ENCODE data around the gene FRAS1. TPM values are rescaled to one million over a fixed set of nuclear protein-coding genes. Genes with fewer than 3 reads are reported as not detected.

The FRAS1 gene
- total RNA-seq, 5 donors from 2014 or later (not counting 1 experiment from before 2014, with no cell fraction given) = 0.23 to 0.39 (median 0.32) TPM; not detected in 2

DNA sequence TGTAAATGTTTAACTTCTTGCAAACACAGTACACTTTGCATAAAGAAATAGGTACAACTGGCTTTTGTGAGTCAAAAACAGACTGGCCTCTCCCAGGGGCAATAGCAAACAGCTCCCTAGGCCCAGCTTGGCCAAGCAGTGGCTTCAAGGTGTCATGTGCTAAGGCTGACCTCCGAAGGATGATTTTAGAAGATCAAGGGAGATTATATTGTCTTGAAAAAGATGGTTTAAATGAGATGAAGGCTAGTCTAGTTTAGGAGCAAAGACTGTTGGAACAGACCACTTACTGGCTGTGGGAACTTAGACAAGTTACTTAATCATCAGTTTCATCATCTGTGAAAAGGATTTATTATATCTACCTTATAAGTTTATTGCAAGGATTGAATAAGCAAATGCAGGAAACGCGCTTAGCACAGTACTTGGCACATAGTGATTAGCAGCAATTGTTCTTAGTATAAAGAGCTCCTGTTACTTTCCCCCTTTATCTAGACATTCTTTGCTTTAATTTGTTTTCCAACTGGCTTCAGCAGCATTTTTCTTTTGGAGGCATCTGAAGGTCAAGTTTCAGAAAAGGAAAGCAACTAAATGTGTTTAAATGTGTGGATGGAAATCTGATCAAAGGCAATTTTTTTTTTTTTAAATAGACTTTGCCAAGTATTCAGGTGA is 511.6 kb downstream of the FRAS1 start:
- Mint-ChIP-seq H3K27ac (no peak overlapping the region), H3K27me3 (peaks cover 0 to 15% of the 10 kb centered on the region in 2 donors), H3K9me3 (no peaks in the 10 kb centered on the region), H3K4me3 (no peak overlapping the region), H3K4me1 (no peaks in the 10 kb centered on the region), H3K36me3 (no peaks in the 10 kb centered on the region)
- no peak overlapping the region for H3K4me3 ChIP-seq (ENCODE audit: control insufficient read depth in 1 of 2, extremely low read depth in 1 of 2, low read length in 1 of 2)
- H3K36me3 ChIP-seq (ENCODE audit: control insufficient read depth in 2 of 2, extremely low read depth in 1 of 2, insufficient read depth in 1 of 2, low read length in 1 of 2) = no peaks in the 10 kb centered on the region
- ATAC-seq (replicated peaks in 1 of 4) (no peak), DNase-seq (no peak)
- no peak overlapping the region for H3K27ac ChIP-seq (ENCODE audit: low read length)
- POLR2A ChIA-PET = no interaction called here
- H3K27me3 ChIP-seq (replicated peaks in 1 of 2; ENCODE audit: control insufficient read depth in 2 of 2, extremely low read depth in 1 of 2, insufficient read depth in 2 of 2, low read length in 1 of 2) = no peaks in the 10 kb centered on the region
- H3K4me1 ChIP-seq (ENCODE audit: control insufficient read depth in 1 of 2, extremely low read depth in 1 of 2, insufficient read depth in 2 of 2, low read length in 2 of 2) = no peaks in the 10 kb centered on the region
- H3K9me3 ChIP-seq = no peaks in the 10 kb centered on the region
- CTCF ChIA-PET = interaction anchor here in 1 of 2 donors (0.7 kb wide), 1 partner anchor 356 kb away, joined by 3 read pairs; no protein-coding TSS in a partner anchor
- WGBS (ENCODE audit: insufficient coverage) = 100% methylated on average over 1 of the region's 3 CpGs

- WGBS (ENCODE audit: insufficient coverage) = 80% methylated on average over 2 of the region's 6 CpGs
- H3K4me1 ChIP-seq (ENCODE audit: control insufficient read depth in 1 of 2, extremely low read depth in 1 of 2, insufficient read depth in 2 of 2, low read length in 2 of 2) = no peaks in the 10 kb centered on the region
- ATAC-seq (replicated peaks in 1 of 4) (no peak), DNase-seq (no peak)
- H3K27ac ChIP-seq (ENCODE audit: low read length) = no peak overlapping the region
- Mint-ChIP-seq H3K4me1 (no peaks in the 10 kb centered on the region), H3K36me3 (no peaks in the 10 kb centered on the region), H3K27me3 (peaks cover 0 to 12% of the 10 kb centered on the region in 2 donors), H3K27ac (no peak overlapping the region), H3K9me3 (no peaks in the 10 kb centered on the region), H3K4me3 (no peak overlapping the region)
- H3K27me3 ChIP-seq (replicated peaks in 1 of 2; ENCODE audit: control insufficient read depth in 2 of 2, extremely low read depth in 1 of 2, insufficient read depth in 2 of 2, low read length in 1 of 2) = peaks cover 0 to 2% of the 10 kb centered on the region in 2 experiments
- ChIA-PET POLR2A (no interaction called here), CTCF (interaction anchor here in 1 of 2 donors (0.5 to 0.7 kb wide), 2 partner anchors 84 to 355 kb away, joined by 3 to 4 read pairs; no protein-coding TSS in a partner anchor)
- no peaks in the 10 kb centered on the region for H3K36me3 ChIP-seq (ENCODE audit: control insufficient read depth in 2 of 2, extremely low read depth in 1 of 2, insufficient read depth in 1 of 2, low read length in 1 of 2)
- no peaks in the 10 kb centered on the region for H3K9me3 ChIP-seq
- no peak overlapping the region for H3K4me3 ChIP-seq (ENCODE audit: control insufficient read depth in 1 of 2, extremely low read depth in 1 of 2, low read length in 1 of 2)
Measured at GRCh38 chr4:78569306-78569821, 512.2 kb downstream of the FRAS1 start.

DNA sequence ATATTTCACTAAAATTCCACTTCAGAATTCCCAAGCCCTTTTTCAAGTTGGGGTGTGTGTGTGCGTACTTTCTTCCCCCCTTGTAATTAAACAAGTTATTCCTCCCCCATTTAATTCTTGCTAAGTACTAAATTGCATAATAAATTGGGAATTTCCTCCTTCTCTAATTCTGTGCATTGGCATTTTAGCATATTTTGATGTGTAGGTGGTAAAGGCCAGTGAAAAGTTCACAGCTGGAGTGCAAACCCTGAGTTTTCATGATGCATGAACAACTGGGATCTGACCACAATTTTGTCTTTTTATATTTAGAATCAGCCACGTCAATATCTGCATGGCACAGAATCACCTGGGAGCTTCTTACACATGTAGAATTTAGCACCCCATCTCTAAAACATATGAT is 513.0 kb downstream of the FRAS1 start:
- CTCF ChIA-PET = no interaction called here
- H3K27me3 Mint-ChIP-seq = peaks cover 0 to 8% of the 10 kb centered on the region in 2 donors
- Histone ChIP-seq H3K9me3 (no peaks in the 10 kb centered on the region), H3K4me1 (ENCODE audit: control insufficient read depth in 1 of 2, extremely low read depth in 1 of 2, insufficient read depth in 2 of 2, low read length in 2 of 2) (no peaks in the 10 kb centered on the region), H3K36me3 (ENCODE audit: control insufficient read depth in 2 of 2, extremely low read depth in 1 of 2, insufficient read depth in 1 of 2, low read length in 1 of 2) (no peaks in the 10 kb centered on the region), H3K27me3 (replicated peaks in 1 of 2; ENCODE audit: control insufficient read depth in 2 of 2, extremely low read depth in 1 of 2, insufficient read depth in 2 of 2, low read length in 1 of 2) (peaks cover 0 to 2% of the 10 kb centered on the region in 2 experiments), H3K4me3 (ENCODE audit: control insufficient read depth in 1 of 2, extremely low read depth in 1 of 2, low read length in 1 of 2) (no peak overlapping the region), H3K27ac (ENCODE audit: low read length) (no peak overlapping the region)
- ATAC-seq (replicated peaks in 1 of 4) (no peak), DNase-seq (no peak)
- H3K9me3 Mint-ChIP-seq = no peaks in the 10 kb centered on the region
- no peaks in the 10 kb centered on the region for H3K4me1 Mint-ChIP-seq
- WGBS (ENCODE audit: insufficient coverage) = no CpG with 5 or more reads among the region's 2 CpGs
- no peak overlapping the region for H3K27ac Mint-ChIP-seq
- POLR2A ChIA-PET = no interaction called here
- H3K4me3 Mint-ChIP-seq = no peak overlapping the region
- no peaks in the 10 kb centered on the region for H3K36me3 Mint-ChIP-seq

DNA sequence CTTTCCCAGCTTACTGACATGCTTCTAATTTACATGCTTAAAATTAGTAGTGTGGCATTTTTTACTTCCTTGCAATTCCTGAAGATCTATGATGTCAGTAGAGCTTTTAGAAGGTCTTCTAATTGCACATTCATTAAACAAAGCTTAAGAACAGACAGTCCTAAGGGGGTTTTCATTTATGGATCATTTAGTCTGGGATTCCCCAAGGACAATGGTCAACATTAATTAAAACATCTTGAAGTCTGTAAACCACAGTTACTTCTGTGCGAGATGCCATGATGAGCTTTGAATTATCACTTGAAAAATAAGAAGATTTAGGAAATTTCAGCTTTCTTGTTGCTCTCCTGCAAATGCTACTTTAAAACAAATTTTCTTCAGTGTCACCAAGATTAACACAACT is 514.7 kb downstream of the FRAS1 start:
- peaks cover 0 to 3% of the 10 kb centered on the region in 2 donors for H3K27me3 Mint-ChIP-seq
- no CpG with 5 or more reads among the region's 1 CpG for WGBS (ENCODE audit: insufficient coverage)
- no peak overlapping the region for H3K27ac ChIP-seq (ENCODE audit: low read length)
- H3K36me3 Mint-ChIP-seq = no peaks in the 10 kb centered on the region
- H3K9me3 Mint-ChIP-seq = no peaks in the 10 kb centered on the region
- ATAC-seq (replicated peaks in 1 of 4) = no peak
- POLR2A ChIA-PET = no interaction called here
- H3K4me1 ChIP-seq (ENCODE audit: control insufficient read depth in 1 of 2, extremely low read depth in 1 of 2, insufficient read depth in 2 of 2, low read length in 2 of 2) = no peaks in the 10 kb centered on the region
- H3K27me3 ChIP-seq (replicated peaks in 1 of 2; ENCODE audit: control insufficient read depth in 2 of 2, extremely low read depth in 1 of 2, insufficient read depth in 2 of 2, low read length in 1 of 2) = peaks cover 0 to 2% of the 10 kb centered on the region in 2 experiments
- no peak overlapping the region for H3K27ac Mint-ChIP-seq
- H3K9me3 ChIP-seq = no peaks in the 10 kb centered on the region
- H3K36me3 ChIP-seq (ENCODE audit: control insufficient read depth in 2 of 2, extremely low read depth in 1 of 2, insufficient read depth in 1 of 2, low read length in 1 of 2) = no peaks in the 10 kb centered on the region
- H3K4me1 Mint-ChIP-seq = no peaks in the 10 kb centered on the region
- H3K4me3 Mint-ChIP-seq = no peak overlapping the region
- CTCF ChIA-PET = no interaction called here
- DNase-seq = no peak
- no peak overlapping the region for H3K4me3 ChIP-seq (ENCODE audit: control insufficient read depth in 1 of 2, extremely low read depth in 1 of 2, low read length in 1 of 2)

DNA sequence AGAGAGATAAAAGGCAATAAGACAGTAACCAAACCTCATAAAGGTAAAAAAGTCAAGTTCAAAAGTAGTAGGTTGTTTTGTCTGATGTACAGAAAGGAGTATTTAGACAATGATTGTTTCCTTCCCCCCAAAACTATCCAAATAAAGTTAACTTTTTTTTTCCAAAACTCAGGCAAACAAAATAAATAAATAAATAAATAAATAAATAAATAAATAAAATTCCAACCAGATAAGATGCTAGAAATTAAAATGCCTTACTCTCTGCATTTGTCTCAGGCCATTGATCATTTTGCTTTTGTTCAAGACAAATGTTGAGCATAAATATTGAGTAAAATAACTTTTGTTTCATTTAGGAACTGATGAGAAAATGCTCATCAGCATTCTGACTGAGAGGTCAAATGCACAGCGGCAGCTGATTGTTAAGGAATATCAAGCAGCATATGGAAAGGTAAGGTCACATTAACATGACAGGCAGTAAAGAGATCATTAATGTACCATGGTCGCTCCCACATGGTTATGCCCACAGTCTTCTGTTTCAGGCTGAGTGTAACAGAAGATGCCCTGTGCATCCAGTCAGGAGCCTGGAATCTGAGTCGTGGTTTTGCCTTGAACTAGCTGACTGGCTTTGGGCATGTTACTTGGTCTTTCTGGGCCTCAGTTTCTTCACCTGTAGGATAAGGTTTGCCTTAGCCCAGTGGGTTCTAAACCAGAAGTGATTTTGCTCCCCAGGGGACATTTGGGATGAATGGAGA is 521.7 kb downstream of the FRAS1 start:
- Histone ChIP-seq H3K27me3 (replicated peaks in 1 of 2; ENCODE audit: control insufficient read depth in 2 of 2, extremely low read depth in 1 of 2, insufficient read depth in 2 of 2, low read length in 1 of 2) (peaks cover 0 to 2% of the 10 kb centered on the region in 2 experiments), H3K27ac (ENCODE audit: low read length) (no peak overlapping the region), H3K4me3 (ENCODE audit: control insufficient read depth in 1 of 2, extremely low read depth in 1 of 2, low read length in 1 of 2) (no peak overlapping the region), H3K36me3 (ENCODE audit: control insufficient read depth in 2 of 2, extremely low read depth in 1 of 2, insufficient read depth in 1 of 2, low read length in 1 of 2) (no peaks in the 10 kb centered on the region), H3K4me1 (ENCODE audit: control insufficient read depth in 1 of 2, extremely low read depth in 1 of 2, insufficient read depth in 2 of 2, low read length in 2 of 2) (no peaks in the 10 kb centered on the region), H3K9me3 (no peaks in the 10 kb centered on the region)
- POLR2A ChIA-PET = no interaction called here
- Mint-ChIP-seq H3K27me3 (peaks cover 0 to 2% of the 10 kb centered on the region in 2 donors), H3K27ac (no peak overlapping the region), H3K36me3 (no peaks in the 10 kb centered on the region), H3K4me1 (no peaks in the 10 kb centered on the region), H3K9me3 (no peaks in the 10 kb centered on the region), H3K4me3 (no peak overlapping the region)
- DNase-seq (no peak), ATAC-seq (replicated peaks in 1 of 4) (no peak)
- WGBS (ENCODE audit: insufficient coverage) = 87% methylated on average over 3 of the region's 3 CpGs
- CTCF ChIA-PET = interaction anchor here in 1 of 2 donors (0.6 kb wide), 1 partner anchor 619 kb away, joined by 3 read pairs; no protein-coding TSS in a partner anchor

DNA sequence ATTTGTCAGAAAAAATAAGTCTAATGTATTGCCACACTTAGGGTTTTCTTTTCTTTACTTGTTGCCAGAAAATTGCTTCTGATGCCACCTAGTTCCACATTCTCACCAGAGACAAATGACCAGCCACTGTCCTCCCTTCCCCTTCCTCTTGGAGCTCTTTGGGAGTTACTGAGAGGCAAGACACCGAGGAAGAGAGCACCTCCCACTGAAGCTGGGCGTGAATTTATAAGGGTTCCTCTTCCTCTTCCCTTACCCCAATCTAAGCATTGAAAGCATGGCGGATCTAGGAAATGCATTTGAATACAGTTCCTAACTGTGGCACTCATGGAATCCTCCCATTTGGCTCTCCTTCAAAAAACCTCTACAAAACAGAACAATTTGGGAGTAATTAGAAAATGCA is 524.5 kb downstream of the FRAS1 start:
- WGBS (ENCODE audit: insufficient coverage) = no CpG with 5 or more reads among the region's 3 CpGs
- no peaks in the 10 kb centered on the region for H3K4me1 ChIP-seq (ENCODE audit: control insufficient read depth in 1 of 2, extremely low read depth in 1 of 2, insufficient read depth in 2 of 2, low read length in 2 of 2)
- Mint-ChIP-seq H3K4me1 (no peaks in the 10 kb centered on the region), H3K9me3 (no peaks in the 10 kb centered on the region), H3K36me3 (no peaks in the 10 kb centered on the region), H3K27ac (no peak overlapping the region), H3K27me3 (peaks cover 0 to 2% of the 10 kb centered on the region in 2 donors), H3K4me3 (no peak overlapping the region)
- H3K9me3 ChIP-seq = no peaks in the 10 kb centered on the region
- DNase-seq = no peak
- H3K27ac ChIP-seq (ENCODE audit: low read length) = no peak overlapping the region
- no peak for ATAC-seq (replicated peaks in 1 of 4)
- H3K36me3 ChIP-seq (ENCODE audit: control insufficient read depth in 2 of 2, extremely low read depth in 1 of 2, insufficient read depth in 1 of 2, low read length in 1 of 2) = no peaks in the 10 kb centered on the region
- H3K27me3 ChIP-seq (replicated peaks in 1 of 2; ENCODE audit: control insufficient read depth in 2 of 2, extremely low read depth in 1 of 2, insufficient read depth in 2 of 2, low read length in 1 of 2) = no peaks in the 10 kb centered on the region
- no peak overlapping the region for H3K4me3 ChIP-seq (ENCODE audit: control insufficient read depth in 1 of 2, extremely low read depth in 1 of 2, low read length in 1 of 2)
- ChIA-PET CTCF (no interaction called here), POLR2A (no interaction called here)

All from T-cell (primary cell).